ENCODE measurements around the gene SCARB1. TPM values are rescaled to one million over a fixed set of nuclear protein-coding genes. Genes with fewer than 3 reads are reported as not detected.

Gene SCARB1
- total and polyA plus RNA-seq, 9 of the 15 experiments (the other 6 are each of a cell fraction or from before 2014, with no cell fraction given) = 0.56 to 157 (median 52.8) TPM

DNA sequence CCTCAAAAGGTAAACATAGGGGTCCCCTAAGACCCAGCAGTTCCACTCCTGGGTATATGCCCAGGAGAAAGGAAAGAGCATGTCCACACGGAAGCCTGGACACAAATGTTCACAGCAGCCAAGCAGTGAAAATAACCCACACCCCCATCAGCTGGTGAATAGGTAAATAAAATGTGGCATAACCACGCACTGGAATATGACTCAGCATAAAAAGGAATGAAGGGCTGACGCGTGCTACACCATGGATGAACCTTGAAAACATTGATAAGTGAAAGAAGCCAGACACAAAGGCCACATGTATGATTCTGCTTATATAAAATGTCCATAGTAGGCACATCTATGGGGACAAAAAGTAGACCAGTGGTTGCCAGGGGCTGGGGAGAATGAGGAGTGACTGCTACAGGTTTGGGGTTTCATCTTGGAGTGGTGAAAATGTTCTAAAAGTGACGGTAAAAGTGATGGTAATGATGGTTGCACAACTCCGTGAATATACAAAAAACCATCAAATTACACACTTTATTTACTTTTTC lies 3.8 kb upstream of the SCARB1 start (continued):
- TF ChIP-seq FOXM1 (IDR thresholded peaks at IDR 0.05; ENCODE audit: low read depth) (peak; percentile 20; the same call in 1 of the 2 replicates), FOXM1 (CRISPR knock-in tag; IDR thresholded peaks at IDR 0.05; ENCODE audit: low read depth) (no peak), NCOR1 (IDR thresholded peaks at IDR 0.05) (peak; percentile 58), ZNF12 (CRISPR knock-in tag; IDR thresholded peaks at IDR 0.05) (no peak), SIN3A (IDR thresholded peaks at IDR 0.05; ENCODE audit: borderline replicate concordance in 2 of 2, control insufficient read depth in 1 of 2, low read depth in 2 of 2, low read length in 2 of 2) (no peak), KAT7 (CRISPR knock-in tag; IDR thresholded peaks at IDR 0.05; ENCODE audit: borderline replicate concordance) (no peak), HIVEP1 (CRISPR knock-in tag; IDR thresholded peaks at IDR 0.05) (no peak), MTF1 (CRISPR knock-in tag; IDR thresholded peaks at IDR 0.05; ENCODE audit: borderline replicate concordance) (peak; percentile 55; the same call in 1 of the 2 replicates), CBFB (CRISPR knock-in tag; IDR thresholded peaks at IDR 0.05) (no peak), ZNF79 (CRISPR knock-in tag; IDR thresholded peaks at IDR 0.05; ENCODE audit: low read depth) (0 out of 2 replicates have a peak, but pooled peaks have one; percentile 47)
- TF ChIP-seq, protein P1, sequence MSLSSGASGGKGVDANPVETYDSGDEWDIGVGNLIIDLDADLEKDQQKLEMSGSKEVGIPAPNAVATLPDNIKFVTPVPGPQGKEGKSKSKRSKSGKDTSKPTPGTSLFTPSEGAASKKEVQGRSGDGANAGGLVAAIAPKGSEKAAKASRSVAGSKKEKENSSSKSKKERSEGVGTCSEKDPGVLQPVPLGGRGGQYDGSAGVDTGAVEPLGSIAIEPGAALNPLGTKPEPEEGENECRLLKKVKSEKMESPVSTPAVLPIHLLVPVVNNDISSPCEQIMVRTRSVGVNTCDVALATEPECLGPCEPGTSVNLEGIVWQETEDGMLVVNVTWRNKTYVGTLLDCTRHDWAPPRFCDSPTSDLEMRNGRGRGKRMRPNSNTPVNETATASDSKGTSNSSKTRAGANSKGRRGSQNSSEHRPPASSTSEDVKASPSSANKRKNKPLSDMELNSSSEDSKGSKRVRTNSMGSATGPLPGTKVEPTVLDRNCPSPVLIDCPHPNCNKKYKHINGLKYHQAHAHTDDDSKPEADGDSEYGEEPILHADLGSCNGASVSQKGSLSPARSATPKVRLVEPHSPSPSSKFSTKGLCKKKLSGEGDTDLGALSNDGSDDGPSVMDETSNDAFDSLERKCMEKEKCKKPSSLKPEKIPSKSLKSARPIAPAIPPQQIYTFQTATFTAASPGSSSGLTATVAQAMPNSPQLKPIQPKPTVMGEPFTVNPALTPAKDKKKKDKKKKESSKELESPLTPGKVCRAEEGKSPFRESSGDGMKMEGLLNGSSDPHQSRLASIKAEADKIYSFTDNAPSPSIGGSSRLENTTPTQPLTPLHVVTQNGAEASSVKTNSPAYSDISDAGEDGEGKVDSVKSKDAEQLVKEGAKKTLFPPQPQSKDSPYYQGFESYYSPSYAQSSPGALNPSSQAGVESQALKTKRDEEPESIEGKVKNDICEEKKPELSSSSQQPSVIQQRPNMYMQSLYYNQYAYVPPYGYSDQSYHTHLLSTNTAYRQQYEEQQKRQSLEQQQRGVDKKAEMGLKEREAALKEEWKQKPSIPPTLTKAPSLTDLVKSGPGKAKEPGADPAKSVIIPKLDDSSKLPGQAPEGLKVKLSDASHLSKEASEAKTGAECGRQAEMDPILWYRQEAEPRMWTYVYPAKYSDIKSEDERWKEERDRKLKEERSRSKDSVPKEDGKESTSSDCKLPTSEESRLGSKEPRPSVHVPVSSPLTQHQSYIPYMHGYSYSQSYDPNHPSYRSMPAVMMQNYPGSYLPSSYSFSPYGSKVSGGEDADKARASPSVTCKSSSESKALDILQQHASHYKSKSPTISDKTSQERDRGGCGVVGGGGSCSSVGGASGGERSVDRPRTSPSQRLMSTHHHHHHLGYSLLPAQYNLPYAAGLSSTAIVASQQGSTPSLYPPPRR (CRISPR knock-in tag; IDR thresholded peaks at IDR 0.05; ENCODE audit: borderline replicate concordance) = no peak
- TF ChIP-seq, protein P2, sequence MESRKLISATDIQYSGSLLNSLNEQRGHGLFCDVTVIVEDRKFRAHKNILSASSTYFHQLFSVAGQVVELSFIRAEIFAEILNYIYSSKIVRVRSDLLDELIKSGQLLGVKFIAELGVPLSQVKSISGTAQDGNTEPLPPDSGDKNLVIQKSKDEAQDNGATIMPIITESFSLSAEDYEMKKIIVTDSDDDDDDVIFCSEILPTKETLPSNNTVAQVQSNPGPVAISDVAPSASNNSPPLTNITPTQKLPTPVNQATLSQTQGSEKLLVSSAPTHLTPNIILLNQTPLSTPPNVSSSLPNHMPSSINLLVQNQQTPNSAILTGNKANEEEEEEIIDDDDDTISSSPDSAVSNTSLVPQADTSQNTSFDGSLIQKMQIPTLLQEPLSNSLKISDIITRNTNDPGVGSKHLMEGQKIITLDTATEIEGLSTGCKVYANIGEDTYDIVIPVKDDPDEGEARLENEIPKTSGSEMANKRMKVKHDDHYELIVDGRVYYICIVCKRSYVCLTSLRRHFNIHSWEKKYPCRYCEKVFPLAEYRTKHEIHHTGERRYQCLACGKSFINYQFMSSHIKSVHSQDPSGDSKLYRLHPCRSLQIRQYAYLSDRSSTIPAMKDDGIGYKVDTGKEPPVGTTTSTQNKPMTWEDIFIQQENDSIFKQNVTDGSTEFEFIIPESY (CRISPR knock-in tag; IDR thresholded peaks at IDR 0.05) = no peak
- TF ChIP-seq, protein P3, sequence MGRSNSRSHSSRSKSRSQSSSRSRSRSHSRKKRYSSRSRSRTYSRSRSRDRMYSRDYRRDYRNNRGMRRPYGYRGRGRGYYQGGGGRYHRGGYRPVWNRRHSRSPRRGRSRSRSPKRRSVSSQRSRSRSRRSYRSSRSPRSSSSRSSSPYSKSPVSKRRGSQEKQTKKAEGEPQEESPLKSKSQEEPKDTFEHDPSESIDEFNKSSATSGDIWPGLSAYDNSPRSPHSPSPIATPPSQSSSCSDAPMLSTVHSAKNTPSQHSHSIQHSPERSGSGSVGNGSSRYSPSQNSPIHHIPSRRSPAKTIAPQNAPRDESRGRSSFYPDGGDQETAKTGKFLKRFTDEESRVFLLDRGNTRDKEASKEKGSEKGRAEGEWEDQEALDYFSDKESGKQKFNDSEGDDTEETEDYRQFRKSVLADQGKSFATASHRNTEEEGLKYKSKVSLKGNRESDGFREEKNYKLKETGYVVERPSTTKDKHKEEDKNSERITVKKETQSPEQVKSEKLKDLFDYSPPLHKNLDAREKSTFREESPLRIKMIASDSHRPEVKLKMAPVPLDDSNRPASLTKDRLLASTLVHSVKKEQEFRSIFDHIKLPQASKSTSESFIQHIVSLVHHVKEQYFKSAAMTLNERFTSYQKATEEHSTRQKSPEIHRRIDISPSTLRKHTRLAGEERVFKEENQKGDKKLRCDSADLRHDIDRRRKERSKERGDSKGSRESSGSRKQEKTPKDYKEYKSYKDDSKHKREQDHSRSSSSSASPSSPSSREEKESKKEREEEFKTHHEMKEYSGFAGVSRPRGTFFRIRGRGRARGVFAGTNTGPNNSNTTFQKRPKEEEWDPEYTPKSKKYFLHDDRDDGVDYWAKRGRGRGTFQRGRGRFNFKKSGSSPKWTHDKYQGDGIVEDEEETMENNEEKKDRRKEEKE (IDR thresholded peaks at IDR 0.05; ENCODE audit: borderline replicate concordance in 1 of 2, control insufficient read depth in 1 of 2, low read depth in 2 of 2, low read length in 1 of 2) = no peak
- TF ChIP-seq, protein P4, sequence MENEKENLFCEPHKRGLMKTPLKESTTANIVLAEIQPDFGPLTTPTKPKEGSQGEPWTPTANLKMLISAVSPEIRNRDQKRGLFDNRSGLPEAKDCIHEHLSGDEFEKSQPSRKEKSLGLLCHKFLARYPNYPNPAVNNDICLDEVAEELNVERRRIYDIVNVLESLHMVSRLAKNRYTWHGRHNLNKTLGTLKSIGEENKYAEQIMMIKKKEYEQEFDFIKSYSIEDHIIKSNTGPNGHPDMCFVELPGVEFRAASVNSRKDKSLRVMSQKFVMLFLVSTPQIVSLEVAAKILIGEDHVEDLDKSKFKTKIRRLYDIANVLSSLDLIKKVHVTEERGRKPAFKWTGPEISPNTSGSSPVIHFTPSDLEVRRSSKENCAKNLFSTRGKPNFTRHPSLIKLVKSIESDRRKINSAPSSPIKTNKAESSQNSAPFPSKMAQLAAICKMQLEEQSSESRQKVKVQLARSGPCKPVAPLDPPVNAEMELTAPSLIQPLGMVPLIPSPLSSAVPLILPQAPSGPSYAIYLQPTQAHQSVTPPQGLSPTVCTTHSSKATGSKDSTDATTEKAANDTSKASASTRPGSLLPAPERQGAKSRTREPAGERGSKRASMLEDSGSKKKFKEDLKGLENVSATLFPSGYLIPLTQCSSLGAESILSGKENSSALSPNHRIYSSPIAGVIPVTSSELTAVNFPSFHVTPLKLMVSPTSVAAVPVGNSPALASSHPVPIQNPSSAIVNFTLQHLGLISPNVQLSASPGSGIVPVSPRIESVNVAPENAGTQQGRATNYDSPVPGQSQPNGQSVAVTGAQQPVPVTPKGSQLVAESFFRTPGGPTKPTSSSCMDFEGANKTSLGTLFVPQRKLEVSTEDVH (IDR thresholded peaks at IDR 0.05; ENCODE audit: low read depth, partially characterized antibody) = no peak
